CD4-positive, alpha-beta T cell treated with Interleukin-15 for 4 hours (primary cell): Measurements from ENCODE around the gene KRTAP5-4.
"Not testable (repeated sequence)": the region's sequence is repeated elsewhere in the genome, so short reads cannot be mapped to it uniquely, and the experiment has no call there.

Experiments used
- DNase-seq: peaks from one replicate; pipeline ENCODE4 v3.0.0-alpha.2; 2020; ENCODE audit warnings: low spot score

Gene KRTAP5-4

GRCh38 chr11:1652771-1653540 is 31.0 kb upstream of the KRTAP5-4 start:
- DNase-seq, result peak; percentile 73

GRCh38 chr11:1652442-1652770 is 30.5 kb upstream of the KRTAP5-4 start:
- DNase-seq, result no peak

GRCh38 chr11:1652026-1652425 is 30.1 kb upstream of the KRTAP5-4 start:
- no peak for DNase-seq

GRCh38 chr11:1651411-1651980 is 29.6 kb upstream of the KRTAP5-4 start:
- no peak for DNase-seq

GRCh38 chr11:1650918-1651262 is 29.0 kb upstream of the KRTAP5-4 start:
- DNase-seq, result no peak

DNA sequence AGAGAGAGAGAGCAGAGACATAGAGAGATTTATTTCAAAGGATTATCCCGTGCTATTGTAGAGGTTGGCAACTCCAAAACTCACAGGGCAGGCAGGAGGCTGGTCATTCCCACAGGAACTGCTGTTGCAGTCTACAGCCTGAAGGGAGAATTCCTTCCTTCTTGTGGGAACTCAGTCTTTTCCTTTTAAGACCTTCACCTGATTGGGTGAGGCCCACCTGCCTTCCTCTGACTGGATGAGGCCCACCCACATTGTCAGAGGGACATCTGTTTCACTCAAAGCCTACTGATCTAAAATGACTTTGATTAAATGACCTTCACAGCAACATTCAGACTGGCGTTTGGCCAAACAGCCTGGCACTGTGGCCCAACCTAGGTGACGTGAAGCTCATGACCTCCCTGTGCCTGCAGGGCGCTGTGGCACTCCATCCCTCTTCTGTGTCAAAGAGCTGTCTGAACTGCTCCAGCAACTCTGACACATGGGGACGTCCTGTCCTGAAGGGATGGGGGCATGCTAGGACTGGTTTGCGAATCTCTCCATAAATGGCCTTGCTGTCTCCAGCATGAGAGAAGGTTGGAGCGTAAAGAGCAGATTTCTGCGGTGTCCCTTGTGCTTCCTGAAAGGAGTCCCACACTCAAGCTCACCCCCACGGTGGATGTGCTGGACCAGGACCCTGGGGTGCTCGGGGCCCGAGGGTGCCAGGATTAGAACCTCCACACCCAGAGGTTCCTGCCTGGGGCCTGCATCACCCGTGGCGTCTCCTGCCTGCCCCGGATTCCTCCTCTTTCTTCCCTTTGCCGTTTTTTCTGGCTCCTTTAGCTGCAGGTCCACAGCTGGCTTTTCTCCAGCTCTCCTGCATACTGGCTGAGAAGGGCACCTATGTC is 28.3 kb upstream of the KRTAP5-4 start:
- no peak for DNase-seq

- DNase-seq, result no peak
Measured at GRCh38 chr11:1648653-1649420, 26.9 kb upstream of the KRTAP5-4 start.

- no peak for DNase-seq
Measured at GRCh38 chr11:1647901-1648652, 26.1 kb upstream of the KRTAP5-4 start.

- DNase-seq, result not testable (repeated sequence)
Measured at GRCh38 chr11:1646540-1646939, 24.6 kb upstream of the KRTAP5-4 start.

- no peak for DNase-seq
Measured at GRCh38 chr11:1645357-1645821, 23.5 kb upstream of the KRTAP5-4 start.

DNA sequence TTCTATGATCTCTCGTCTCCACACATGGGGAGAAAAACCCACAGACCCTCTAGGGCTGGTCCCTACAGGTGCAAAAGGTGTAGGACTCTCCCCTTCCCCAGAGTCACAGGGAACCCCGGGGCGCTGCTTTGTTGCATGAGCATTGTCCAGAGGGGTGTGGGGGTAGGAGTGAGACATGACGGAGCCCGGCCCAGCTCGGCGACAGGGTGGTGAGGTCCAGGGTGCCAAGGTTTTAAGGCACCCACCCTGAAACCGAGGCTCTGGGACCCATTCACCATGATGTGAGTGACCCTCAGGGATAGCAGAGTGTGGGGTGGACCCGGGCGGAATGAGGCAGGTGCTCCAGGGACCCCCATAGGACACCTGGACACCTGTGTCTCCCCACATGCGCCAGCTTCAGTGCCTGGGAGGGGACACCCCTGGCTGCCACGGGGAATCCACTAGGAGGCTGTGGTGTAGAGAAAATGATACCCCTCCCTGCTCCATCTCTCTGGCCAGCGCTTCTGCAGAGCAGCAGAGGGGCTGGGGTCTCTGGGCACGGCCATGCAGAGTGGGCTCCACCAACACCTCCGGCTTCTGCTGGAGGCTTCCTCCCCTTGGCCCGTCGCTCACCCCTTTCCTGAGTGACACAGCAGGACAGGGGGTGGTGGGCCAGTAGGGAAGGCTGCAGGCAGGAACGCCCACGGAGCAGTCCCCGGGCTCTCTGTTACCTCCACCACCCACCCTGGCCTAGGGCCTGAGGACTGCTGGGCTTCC is 22.8 kb upstream of the KRTAP5-4 start:
- no peak for DNase-seq

GRCh38 chr11:1643146-1643690 is 21.3 kb upstream of the KRTAP5-4 start:
- DNase-seq, result no peak

GRCh38 chr11:1642288-1643145 is 20.6 kb upstream of the KRTAP5-4 start:
- DNase-seq, result no peak

DNA sequence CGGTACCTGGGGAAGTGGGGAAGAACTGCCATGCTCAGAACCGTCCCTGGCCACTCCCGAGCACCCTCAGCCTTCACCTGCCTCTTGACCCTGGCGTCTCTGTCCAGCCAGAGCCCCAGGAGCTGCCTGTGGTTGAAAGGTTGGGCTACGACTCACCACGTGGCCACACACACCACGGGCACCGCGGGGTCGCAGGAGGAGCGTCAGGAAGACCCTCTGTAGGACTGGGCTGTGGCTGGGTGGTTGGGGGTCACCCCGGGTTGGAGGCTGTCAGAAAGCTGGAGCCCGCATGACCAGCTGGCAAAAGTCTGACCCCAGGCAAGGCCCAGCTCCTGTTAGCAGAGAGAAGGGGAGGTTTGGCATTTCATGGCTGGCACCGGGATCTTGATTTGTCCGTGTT is 19.2 kb upstream of the KRTAP5-4 start:
- DNase-seq, result no peak

GRCh38 chr11:1640076-1640946 is 18.4 kb upstream of the KRTAP5-4 start:
- no peak for DNase-seq

GRCh38 chr11:1639666-1640065 is 17.7 kb upstream of the KRTAP5-4 start:
- no peak for DNase-seq

GRCh38 chr11:1639102-1639620 is 17.2 kb upstream of the KRTAP5-4 start:
- DNase-seq, result no peak

GRCh38 chr11:1638344-1638743 is 16.4 kb upstream of the KRTAP5-4 start:
- no peak for DNase-seq
